ENCODE results near the gene MAN1C1.

Gene MAN1C1

DNA sequence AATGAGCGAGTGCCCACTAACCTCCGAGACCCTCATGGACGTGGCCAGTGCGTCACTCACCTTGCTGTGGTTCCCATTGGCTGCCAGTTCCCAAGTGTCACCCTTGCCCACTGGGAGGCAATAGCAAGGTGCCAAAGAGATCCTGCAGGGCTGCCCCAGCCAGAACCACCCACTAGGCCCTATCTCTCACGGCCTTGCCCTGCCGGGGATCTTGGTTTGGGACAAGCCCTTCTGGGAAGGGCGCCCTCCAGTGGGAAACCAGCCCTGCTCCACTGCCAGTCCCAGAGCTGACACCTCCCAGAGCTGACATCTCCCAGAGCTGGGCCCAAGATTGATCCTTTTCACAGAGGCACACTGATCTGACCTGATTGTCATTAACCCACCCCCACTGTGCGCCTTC lies 181.3 kb downstream of the MAN1C1 start:
- no peaks in the 10 kb centered on the region for H3K79me2 ChIP-seq (ENCODE audit: insufficient read depth, low read depth)
- H3K9ac ChIP-seq, result no peak overlapping the region
- H3K27ac ChIP-seq, result no peak overlapping the region
- H3K4me3 ChIP-seq (IDR thresholded peaks at IDR 0.05; ENCODE audit: insufficient read depth, low read depth, low read length), result no peak overlapping the region
- H3K4me2 ChIP-seq, result no peak overlapping the region
- peaks cover 86% of the 10 kb centered on the region for H3K4me1 ChIP-seq (ENCODE audit: low read depth, poor library complexity, severe bottlenecking)
- TF ChIP-seq, protein P1, sequence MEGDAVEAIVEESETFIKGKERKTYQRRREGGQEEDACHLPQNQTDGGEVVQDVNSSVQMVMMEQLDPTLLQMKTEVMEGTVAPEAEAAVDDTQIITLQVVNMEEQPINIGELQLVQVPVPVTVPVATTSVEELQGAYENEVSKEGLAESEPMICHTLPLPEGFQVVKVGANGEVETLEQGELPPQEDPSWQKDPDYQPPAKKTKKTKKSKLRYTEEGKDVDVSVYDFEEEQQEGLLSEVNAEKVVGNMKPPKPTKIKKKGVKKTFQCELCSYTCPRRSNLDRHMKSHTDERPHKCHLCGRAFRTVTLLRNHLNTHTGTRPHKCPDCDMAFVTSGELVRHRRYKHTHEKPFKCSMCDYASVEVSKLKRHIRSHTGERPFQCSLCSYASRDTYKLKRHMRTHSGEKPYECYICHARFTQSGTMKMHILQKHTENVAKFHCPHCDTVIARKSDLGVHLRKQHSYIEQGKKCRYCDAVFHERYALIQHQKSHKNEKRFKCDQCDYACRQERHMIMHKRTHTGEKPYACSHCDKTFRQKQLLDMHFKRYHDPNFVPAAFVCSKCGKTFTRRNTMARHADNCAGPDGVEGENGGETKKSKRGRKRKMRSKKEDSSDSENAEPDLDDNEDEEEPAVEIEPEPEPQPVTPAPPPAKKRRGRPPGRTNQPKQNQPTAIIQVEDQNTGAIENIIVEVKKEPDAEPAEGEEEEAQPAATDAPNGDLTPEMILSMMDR (conservative IDR thresholded peaks at IDR 0.05; ENCODE audit: low read depth, low read length), result peak; percentile 50
- no peaks in the 10 kb centered on the region for H4K20me1 ChIP-seq (ENCODE audit: insufficient read depth)
- H2AFZ ChIP-seq (ENCODE audit: low read depth), result no peak overlapping the region
- H3K36me3 ChIP-seq (ENCODE audit: insufficient read depth), result no peaks in the 10 kb centered on the region
- H3K27me3 ChIP-seq (ENCODE audit: insufficient read depth, low read depth), result no peaks in the 10 kb centered on the region

DNA sequence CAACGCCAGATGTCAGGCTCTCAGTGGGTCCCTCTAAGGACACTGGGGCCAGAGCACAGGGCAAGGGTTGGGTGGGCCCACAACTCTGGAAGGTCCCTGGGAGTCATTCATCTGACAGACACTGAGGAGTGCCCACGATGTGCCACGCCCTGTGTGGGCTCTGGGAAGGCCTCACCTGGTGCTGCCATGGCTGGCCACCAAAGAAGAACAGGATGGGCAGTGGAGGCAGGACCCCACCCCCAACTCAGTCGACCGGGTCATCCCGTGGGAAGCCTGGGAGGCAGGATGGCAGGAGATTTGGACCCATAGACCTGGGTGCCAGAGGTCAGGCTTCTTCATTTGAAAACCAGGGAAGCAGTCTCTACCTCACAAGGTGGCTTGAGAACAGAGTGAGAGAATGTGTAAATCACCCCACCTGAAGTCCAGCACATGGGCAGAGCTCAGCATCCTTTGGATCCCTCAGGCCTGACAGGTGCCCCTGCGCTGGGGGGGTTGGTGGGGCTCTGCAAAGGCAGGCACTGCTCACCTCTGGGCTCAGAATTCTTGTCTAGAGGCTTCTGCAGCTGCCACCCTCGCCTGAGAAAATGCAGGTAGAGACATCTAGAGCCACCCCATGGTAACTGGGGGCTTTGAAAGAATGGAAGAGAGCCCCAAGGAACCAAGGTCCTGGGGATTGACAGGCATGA lies 182.2 kb downstream of the MAN1C1 start:
- no peaks in the 10 kb centered on the region for H3K79me2 ChIP-seq (ENCODE audit: insufficient read depth, low read depth)
- H4K20me1 ChIP-seq (ENCODE audit: insufficient read depth), result no peaks in the 10 kb centered on the region
- no peaks in the 10 kb centered on the region for H3K27me3 ChIP-seq (ENCODE audit: insufficient read depth, low read depth)
- no peak overlapping the region for H3K4me3 ChIP-seq (IDR thresholded peaks at IDR 0.05; ENCODE audit: insufficient read depth, low read depth, low read length)
- no peak overlapping the region for H3K9ac ChIP-seq
- no peak overlapping the region; the same call in 1 of the 2 replicates for H3K4me2 ChIP-seq
- no peak overlapping the region for H3K27ac ChIP-seq
- H3K4me1 ChIP-seq (ENCODE audit: low read depth, poor library complexity, severe bottlenecking), result peaks cover 86% of the 10 kb centered on the region
- TF ChIP-seq, protein P1 (conservative IDR thresholded peaks at IDR 0.05; ENCODE audit: low read depth, low read length), result no peak
- no peak overlapping the region for H2AFZ ChIP-seq (ENCODE audit: low read depth)
- no peaks in the 10 kb centered on the region for H3K36me3 ChIP-seq (ENCODE audit: insufficient read depth)

DNA sequence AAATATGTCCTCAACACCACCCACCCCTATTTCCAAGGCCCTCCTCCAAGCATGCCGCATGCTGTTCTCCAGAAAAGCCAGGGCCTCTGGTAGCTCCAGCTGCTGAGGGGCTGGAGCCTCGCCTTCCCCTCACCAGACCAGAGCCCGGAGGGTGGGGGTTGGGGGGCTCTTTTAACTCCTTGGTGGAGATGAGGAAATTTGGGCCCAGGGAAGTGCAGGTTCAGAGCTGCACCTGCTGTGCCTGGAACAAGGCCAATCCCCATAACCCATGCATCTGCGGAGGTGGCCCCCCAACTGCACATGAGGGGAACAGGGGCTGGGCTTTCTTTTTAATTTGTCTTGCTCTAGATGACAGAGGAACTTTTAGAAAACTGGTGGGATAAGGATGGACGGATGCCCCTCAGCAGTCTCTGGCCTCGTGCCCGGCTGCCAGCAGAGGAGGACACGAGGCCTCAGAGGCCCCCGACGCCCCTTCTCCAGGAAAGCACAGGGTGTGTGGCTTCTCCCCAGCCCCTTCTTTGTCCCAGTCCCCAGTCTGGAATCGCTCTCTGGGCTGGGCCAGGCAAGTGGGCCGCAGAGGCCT lies 182.9 kb downstream of the MAN1C1 start:
- Histone ChIP-seq H3K9ac (no peak overlapping the region), H3K27ac (no peak overlapping the region), H3K4me1 (ENCODE audit: low read depth, poor library complexity, severe bottlenecking) (peaks cover 86% of the 10 kb centered on the region), H3K4me3 (IDR thresholded peaks at IDR 0.05; ENCODE audit: insufficient read depth, low read depth, low read length) (no peak overlapping the region), H3K4me2 (peak overlapping the region; percentile 45; the same call in 1 of the 2 replicates), H2AFZ (ENCODE audit: low read depth) (peak overlapping the region; percentile 52; the same call in 1 of the 2 replicates), H4K20me1 (ENCODE audit: insufficient read depth) (no peaks in the 10 kb centered on the region), H3K36me3 (ENCODE audit: insufficient read depth) (no peaks in the 10 kb centered on the region), H3K79me2 (ENCODE audit: insufficient read depth, low read depth) (no peaks in the 10 kb centered on the region), H3K27me3 (ENCODE audit: insufficient read depth, low read depth) (no peaks in the 10 kb centered on the region)
- TF ChIP-seq, protein P1 (conservative IDR thresholded peaks at IDR 0.05; ENCODE audit: low read depth, low read length), result no peak

DNA sequence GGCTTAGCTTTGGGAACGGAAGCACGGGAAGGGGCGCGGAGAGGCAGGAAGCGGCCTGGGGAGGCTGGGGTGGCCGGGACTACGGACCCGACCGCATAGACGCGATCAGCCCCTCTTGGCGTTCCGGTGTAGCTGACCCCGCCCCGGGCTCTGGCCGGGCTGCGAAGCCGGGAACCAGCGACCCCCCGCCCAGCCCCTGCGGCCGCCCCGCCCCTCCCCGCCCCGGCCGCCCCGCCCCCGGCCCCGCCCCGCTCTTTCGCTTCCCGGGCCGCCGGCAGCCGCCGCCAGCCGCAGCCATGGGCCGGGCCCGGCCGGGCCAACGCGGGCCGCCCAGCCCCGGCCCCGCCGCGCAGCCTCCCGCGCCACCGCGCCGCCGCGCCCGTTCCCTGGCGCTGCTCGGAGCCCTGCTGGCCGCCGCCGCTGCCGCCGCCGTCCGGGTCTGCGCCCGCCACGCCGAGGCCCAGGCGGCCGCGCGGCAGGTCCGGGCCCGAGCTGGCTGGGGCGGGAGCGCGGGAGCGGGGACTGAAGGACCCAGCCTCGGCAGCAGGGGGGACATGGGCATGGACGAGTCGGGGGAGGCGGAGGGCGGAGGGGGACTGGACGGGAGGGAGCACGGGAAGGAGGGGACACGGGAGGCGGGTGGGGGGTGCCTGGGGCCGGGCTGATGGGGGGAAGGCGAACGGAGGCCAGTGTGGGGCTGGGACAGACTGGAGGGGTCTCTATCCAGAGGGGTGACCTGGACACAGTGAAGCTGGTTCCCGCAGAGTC lies 183.5 kb downstream of the MAN1C1 start, which contains the start of gene SELENON:
Gene SELENON (plus strand): TSS at position 259 of the 768 bp plus-strand sequence. CDS start 38 bp downstream, at position 297.
- peak within 1 kb of the TSS; percentile 72 for H3K4me2 ChIP-seq
- peaks cover 88% of the 10 kb centered on the region for H3K4me1 ChIP-seq (ENCODE audit: low read depth, poor library complexity, severe bottlenecking)
- H3K27ac ChIP-seq, result no peak within 1 kb of the TSS
- no peaks in the 10 kb centered on the region for H4K20me1 ChIP-seq (ENCODE audit: insufficient read depth)
- no peaks in the 10 kb centered on the region for H3K36me3 ChIP-seq (ENCODE audit: insufficient read depth)
- TF ChIP-seq, protein P1 (conservative IDR thresholded peaks at IDR 0.05; ENCODE audit: low read depth, low read length), result no peak
- peak within 1 kb of the TSS; percentile 52; the same call in 1 of the 2 replicates for H2AFZ ChIP-seq (ENCODE audit: low read depth)
- no peak within 1 kb of the TSS for H3K4me3 ChIP-seq (IDR thresholded peaks at IDR 0.05; ENCODE audit: insufficient read depth, low read depth, low read length)
- H3K27me3 ChIP-seq (ENCODE audit: insufficient read depth, low read depth), result no peaks in the 10 kb centered on the region
- peak within 1 kb of the TSS; percentile 41; the same call in 1 of the 2 replicates for H3K9ac ChIP-seq
- H3K79me2 ChIP-seq (ENCODE audit: insufficient read depth, low read depth), result no peaks in the 10 kb centered on the region
